ENCODE data around the gene QSOX1.

QSOX1 gene

GRCh38 chr1:180251526-180252305 is 97.0 kb downstream of the QSOX1 start:
- no peaks in the 10 kb centered on the region for H3K9me3 ChIP-seq (ENCODE audit: control insufficient read depth, insufficient read depth, low read length)
- H4K20me1 ChIP-seq (ENCODE audit: control insufficient read depth, insufficient read depth, low read depth, low read length): peaks cover 3% of the 10 kb centered on the region; the same call in 1 of the 2 replicates
- no peaks in the 10 kb centered on the region for H3F3A ChIP-seq (ENCODE audit: control insufficient read depth, insufficient read depth)
- H3K79me2 ChIP-seq (ENCODE audit: control insufficient read depth, low read length): no peaks in the 10 kb centered on the region
- H3K4me3 ChIP-seq (ENCODE audit: low read length): no peak overlapping the region
- no peak overlapping the region for H3K27ac ChIP-seq (ENCODE audit: low read depth, low read length)
- H3K4me2 ChIP-seq (ENCODE audit: low read length): no peak overlapping the region
- no peaks in the 10 kb centered on the region for H3K36me3 ChIP-seq (ENCODE audit: control insufficient read depth, low read length)
- no peaks in the 10 kb centered on the region for H3K27me3 ChIP-seq (ENCODE audit: control insufficient read depth, low read length)
- no peaks in the 10 kb centered on the region for H3K9me2 ChIP-seq (replicated peaks; ENCODE audit: control insufficient read depth, low read length)
- TF ChIP-seq, protein P1, sequence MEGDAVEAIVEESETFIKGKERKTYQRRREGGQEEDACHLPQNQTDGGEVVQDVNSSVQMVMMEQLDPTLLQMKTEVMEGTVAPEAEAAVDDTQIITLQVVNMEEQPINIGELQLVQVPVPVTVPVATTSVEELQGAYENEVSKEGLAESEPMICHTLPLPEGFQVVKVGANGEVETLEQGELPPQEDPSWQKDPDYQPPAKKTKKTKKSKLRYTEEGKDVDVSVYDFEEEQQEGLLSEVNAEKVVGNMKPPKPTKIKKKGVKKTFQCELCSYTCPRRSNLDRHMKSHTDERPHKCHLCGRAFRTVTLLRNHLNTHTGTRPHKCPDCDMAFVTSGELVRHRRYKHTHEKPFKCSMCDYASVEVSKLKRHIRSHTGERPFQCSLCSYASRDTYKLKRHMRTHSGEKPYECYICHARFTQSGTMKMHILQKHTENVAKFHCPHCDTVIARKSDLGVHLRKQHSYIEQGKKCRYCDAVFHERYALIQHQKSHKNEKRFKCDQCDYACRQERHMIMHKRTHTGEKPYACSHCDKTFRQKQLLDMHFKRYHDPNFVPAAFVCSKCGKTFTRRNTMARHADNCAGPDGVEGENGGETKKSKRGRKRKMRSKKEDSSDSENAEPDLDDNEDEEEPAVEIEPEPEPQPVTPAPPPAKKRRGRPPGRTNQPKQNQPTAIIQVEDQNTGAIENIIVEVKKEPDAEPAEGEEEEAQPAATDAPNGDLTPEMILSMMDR (IDR thresholded peaks at IDR 0.05; ENCODE audit: low read depth, low read length, poor library complexity, severe bottlenecking): no peak
- TF ChIP-seq EZH2phosphoT487 (IDR thresholded peaks at IDR 0.05; ENCODE audit: borderline replicate concordance, low read length): no peak
- no peaks in the 10 kb centered on the region for H3K4me1 ChIP-seq (ENCODE audit: control insufficient read depth, low read length)

GRCh38 chr1:180252638-180253536 is 98.2 kb downstream of the QSOX1 start:
- no peak overlapping the region for H3K4me2 ChIP-seq (ENCODE audit: low read length)
- H3F3A ChIP-seq (ENCODE audit: control insufficient read depth, insufficient read depth): no peaks in the 10 kb centered on the region

More at GRCh38 chr1:180252638-180253536, 98.2 kb downstream of the QSOX1 start:
- no peaks in the 10 kb centered on the region for H3K27me3 ChIP-seq (ENCODE audit: control insufficient read depth, low read length)
- no peak overlapping the region for H3K4me3 ChIP-seq (ENCODE audit: low read length)
- no peaks in the 10 kb centered on the region for H3K79me2 ChIP-seq (ENCODE audit: control insufficient read depth, low read length)
- peaks cover 3% of the 10 kb centered on the region; the same call in 1 of the 2 replicates for H4K20me1 ChIP-seq (ENCODE audit: control insufficient read depth, insufficient read depth, low read depth, low read length)
- TF ChIP-seq EZH2phosphoT487 (IDR thresholded peaks at IDR 0.05; ENCODE audit: borderline replicate concordance, low read length): no peak
- TF ChIP-seq, protein P1 (IDR thresholded peaks at IDR 0.05; ENCODE audit: low read depth, low read length, poor library complexity, severe bottlenecking): peak; percentile 89
- H3K9me3 ChIP-seq (ENCODE audit: control insufficient read depth, insufficient read depth, low read length): no peaks in the 10 kb centered on the region
- no peaks in the 10 kb centered on the region for H3K9me2 ChIP-seq (replicated peaks; ENCODE audit: control insufficient read depth, low read length)
- no peaks in the 10 kb centered on the region for H3K4me1 ChIP-seq (ENCODE audit: control insufficient read depth, low read length)
- H3K27ac ChIP-seq (ENCODE audit: low read depth, low read length): no peak overlapping the region
- H3K36me3 ChIP-seq (ENCODE audit: control insufficient read depth, low read length): no peaks in the 10 kb centered on the region
